ENCODE data around the gene MRPS10.
A peak's percentile ranks its signal among the peaks of the same experiment; 100 is the strongest.

DNA sequence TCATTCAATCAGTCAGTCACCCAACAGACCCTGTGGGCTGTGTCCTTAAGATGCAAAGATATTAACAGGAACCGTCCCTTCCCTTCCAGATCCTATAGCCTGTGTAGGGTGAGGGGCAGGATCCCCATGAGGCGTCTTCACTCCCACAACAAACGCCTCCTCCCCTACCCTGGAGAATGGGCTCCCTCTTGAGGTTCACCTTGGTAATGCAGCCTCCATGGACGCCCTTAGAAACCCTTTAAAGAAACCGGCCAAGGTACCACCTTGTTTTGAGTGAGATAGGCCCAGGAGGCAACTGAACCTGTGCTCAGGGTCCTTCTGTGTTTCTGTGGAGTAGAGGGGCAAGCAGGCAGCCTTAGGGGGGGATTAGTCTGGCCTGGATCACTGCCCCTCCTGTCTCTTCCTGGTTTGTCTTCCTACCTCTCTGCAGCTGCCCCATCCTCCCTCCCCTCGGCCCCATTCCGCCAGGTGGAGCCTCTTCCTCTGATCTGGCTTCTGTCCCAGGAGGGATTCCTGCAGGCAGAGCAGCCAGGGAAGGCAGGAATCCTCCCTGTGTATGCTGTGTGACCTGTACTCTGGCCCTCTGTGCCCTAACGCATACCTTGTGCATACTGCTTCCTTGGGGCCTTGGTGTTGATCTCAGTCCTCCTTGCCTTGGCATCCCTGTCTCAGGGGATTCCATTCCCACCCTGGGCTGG lies 51.1 kb downstream of the MRPS10 start:
- TF ChIP-seq, protein P1, sequence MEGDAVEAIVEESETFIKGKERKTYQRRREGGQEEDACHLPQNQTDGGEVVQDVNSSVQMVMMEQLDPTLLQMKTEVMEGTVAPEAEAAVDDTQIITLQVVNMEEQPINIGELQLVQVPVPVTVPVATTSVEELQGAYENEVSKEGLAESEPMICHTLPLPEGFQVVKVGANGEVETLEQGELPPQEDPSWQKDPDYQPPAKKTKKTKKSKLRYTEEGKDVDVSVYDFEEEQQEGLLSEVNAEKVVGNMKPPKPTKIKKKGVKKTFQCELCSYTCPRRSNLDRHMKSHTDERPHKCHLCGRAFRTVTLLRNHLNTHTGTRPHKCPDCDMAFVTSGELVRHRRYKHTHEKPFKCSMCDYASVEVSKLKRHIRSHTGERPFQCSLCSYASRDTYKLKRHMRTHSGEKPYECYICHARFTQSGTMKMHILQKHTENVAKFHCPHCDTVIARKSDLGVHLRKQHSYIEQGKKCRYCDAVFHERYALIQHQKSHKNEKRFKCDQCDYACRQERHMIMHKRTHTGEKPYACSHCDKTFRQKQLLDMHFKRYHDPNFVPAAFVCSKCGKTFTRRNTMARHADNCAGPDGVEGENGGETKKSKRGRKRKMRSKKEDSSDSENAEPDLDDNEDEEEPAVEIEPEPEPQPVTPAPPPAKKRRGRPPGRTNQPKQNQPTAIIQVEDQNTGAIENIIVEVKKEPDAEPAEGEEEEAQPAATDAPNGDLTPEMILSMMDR (IDR thresholded peaks at IDR 0.05): peak in 1 of 3 donors; percentile 83
- no peak for TF ChIP-seq POLR2A (IDR thresholded peaks at IDR 0.05)

All from lower leg skin (tissue), 3 donors.